PC-9 (cell line): ENCODE measurements around the gene PCDHA11.

ENCODE experiments used
- CTCF ChIP-seq: fragments of 200-600 bp; sonication (generic); conservative IDR thresholded peaks from 2 replicates; pipeline ENCODE4 v1.6.1; 2017; ENCODE audit warnings: mixed run types, antibody characterized with exemption, mild to moderate bottlenecking, moderate library complexity
- EZH2 ChIP-seq: fragments of 200-600 bp; sonication (generic); IDR thresholded peaks from 2 replicates; pipeline ENCODE4 v1.8.0; 2017; ENCODE audit warnings: antibody characterized with exemption, low read depth

- TF ChIP-seq EZH2 (no peak), CTCF (no peak)
Observed at GRCh38 chr5:140883927-140884697, 15.4 kb downstream of the PCDHA11 start.
